ENCODE data around the gene FAM98C.
"Not testable (repeated sequence)": the region's sequence is repeated elsewhere in the genome, so short reads cannot be mapped to it uniquely, and the experiment has no call there.

The FAM98C gene

GRCh38 chr19:38395381-38396114 lies 7.3 kb upstream of the FAM98C start:
- peak in 1 of 2 donors; percentile 39 for DNase-seq (ENCODE audit: low read depth in 1 of 2, low spot score in 1 of 2)

- DNase-seq (ENCODE audit: low read depth in 1 of 2, low spot score in 1 of 2): no peak
Observed at GRCh38 chr19:38399081-38399480, 3.8 kb upstream of the FAM98C start.

- no peak for DNase-seq (ENCODE audit: low read depth in 1 of 2, low spot score in 1 of 2)
Observed at GRCh38 chr19:38399537-38399936, 3.4 kb upstream of the FAM98C start.

- no peak for DNase-seq (ENCODE audit: low read depth in 1 of 2, low spot score in 1 of 2)
Observed at GRCh38 chr19:38400361-38400760, 2.5 kb upstream of the FAM98C start.

- DNase-seq (ENCODE audit: low read depth in 1 of 2, low spot score in 1 of 2): no peak
Observed at GRCh38 chr19:38401148-38401547, 1.7 kb upstream of the FAM98C start.

GRCh38 chr19:38402623-38402966 lies 298 bp upstream of the FAM98C start:
- no peak for DNase-seq (ENCODE audit: low read depth in 1 of 2, low spot score in 1 of 2)

GRCh38 chr19:38404858-38405257 lies 2.0 kb downstream of the FAM98C start:
- DNase-seq (ENCODE audit: low read depth in 1 of 2, low spot score in 1 of 2): no peak

GRCh38 chr19:38405276-38405675 lies 2.4 kb downstream of the FAM98C start:
- DNase-seq (ENCODE audit: low read depth in 1 of 2, low spot score in 1 of 2): no peak

- no peak for DNase-seq (ENCODE audit: low read depth in 1 of 2, low spot score in 1 of 2)
Observed at GRCh38 chr19:38409631-38410133, 6.8 kb downstream of the FAM98C start.

- not testable (repeated sequence) for DNase-seq (ENCODE audit: low read depth in 1 of 2, low spot score in 1 of 2)
Observed at GRCh38 chr19:38410407-38410806, 7.5 kb downstream of the FAM98C start.

GRCh38 chr19:38411041-38411712 lies 8.3 kb downstream of the FAM98C start:
- DNase-seq (ENCODE audit: low read depth in 1 of 2, low spot score in 1 of 2): no peak

GRCh38 chr19:38411898-38412297 lies 9.0 kb downstream of the FAM98C start:
- DNase-seq (ENCODE audit: low read depth in 1 of 2, low spot score in 1 of 2): not testable (repeated sequence)

GRCh38 chr19:38412491-38412890 lies 9.6 kb downstream of the FAM98C start:
- no peak for DNase-seq (ENCODE audit: low read depth in 1 of 2, low spot score in 1 of 2)

- no peak for DNase-seq (ENCODE audit: low read depth in 1 of 2, low spot score in 1 of 2)
Observed at GRCh38 chr19:38412961-38413360, 10.1 kb downstream of the FAM98C start.

- DNase-seq (ENCODE audit: low read depth in 1 of 2, low spot score in 1 of 2): no peak
Observed at GRCh38 chr19:38413416-38413815, 10.5 kb downstream of the FAM98C start.

GRCh38 chr19:38417146-38417543 lies 14.3 kb downstream of the FAM98C start:
- no peak for DNase-seq (ENCODE audit: low read depth in 1 of 2, low spot score in 1 of 2)

GRCh38 chr19:38417544-38418506 lies 14.9 kb downstream of the FAM98C start:
- peak in 1 of 2 donors; percentile 39 for DNase-seq (ENCODE audit: low read depth in 1 of 2, low spot score in 1 of 2)

- no peak for DNase-seq (ENCODE audit: low read depth in 1 of 2, low spot score in 1 of 2)
Observed at GRCh38 chr19:38420935-38421334, 18.0 kb downstream of the FAM98C start.

GRCh38 chr19:38421856-38422255 lies 19.0 kb downstream of the FAM98C start:
- no peak for DNase-seq (ENCODE audit: low read depth in 1 of 2, low spot score in 1 of 2)

- no peak for DNase-seq (ENCODE audit: low read depth in 1 of 2, low spot score in 1 of 2)
Observed at GRCh38 chr19:38422438-38422837, 19.5 kb downstream of the FAM98C start.

- DNase-seq (ENCODE audit: low read depth in 1 of 2, low spot score in 1 of 2): no peak
Observed at GRCh38 chr19:38424272-38424671, 21.4 kb downstream of the FAM98C start.

Data from activated CD4-positive, alpha-beta T cell treated with anti-CD3 and anti-CD28 coated beads, Interleukin-2, amount 50 U/mL, for 24 hours (primary cell).